Measurements from ENCODE around the gene SCAPER. TPM values are rescaled to one million over a fixed set of nuclear protein-coding genes. Genes with fewer than 3 reads are reported as not detected.

SCAPER gene
- total and polyA plus RNA-seq, 2 of the 4 experiments (the other 2 are of a cell fraction) = 2.9 to 9.7 TPM

DNA sequence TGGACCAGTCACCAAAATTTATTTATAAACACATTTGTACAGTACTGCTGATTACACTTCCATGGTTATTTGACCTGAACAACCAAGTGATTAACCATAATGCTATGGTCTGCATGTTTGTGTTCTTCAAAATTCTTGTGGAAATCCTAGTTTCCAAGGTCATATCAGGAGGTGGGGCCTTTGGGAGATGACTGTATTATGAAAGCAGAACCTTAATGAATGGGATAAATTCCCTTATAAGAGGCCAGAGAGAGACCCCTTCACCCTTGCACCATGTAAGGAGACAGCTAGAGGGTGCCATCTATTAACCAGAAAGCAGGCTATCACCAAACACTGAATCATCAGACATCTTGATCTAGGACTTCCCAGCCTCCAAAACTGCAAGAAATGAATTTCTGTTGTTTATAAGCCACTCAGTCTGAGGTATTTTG is 1.9 kb downstream of the SCAPER start:
- Histone ChIP-seq H3K9me1 (ENCODE audit: insufficient read depth, low read length) (peaks cover 4% of the 10 kb centered on the region; the same call in 1 of the 2 replicates), H2AFZ (replicated peaks; ENCODE audit: low read length, poor library complexity) (no peak overlapping the region), H3K4me1 (ENCODE audit: control insufficient read depth, insufficient read depth, low read length) (peaks cover 10% of the 10 kb centered on the region), H2BK20ac (ENCODE audit: low read depth, low read length) (no peak overlapping the region), H2AK9ac (replicated peaks; ENCODE audit: low read depth, low read length, poor library complexity) (no peak overlapping the region), H2AK5ac (ENCODE audit: low read depth, low read length) (no peak overlapping the region), H2BK15ac (ENCODE audit: low read depth, low read length) (no peak overlapping the region), H4K5ac (ENCODE audit: low read depth, low read length) (no peak overlapping the region), H4K8ac (ENCODE audit: low read depth in 2 of 2, low read length in 2 of 2) (peak overlapping the region in 1 of 2 experiments; percentile 0; a peak in 1 of 4 replicates), H3K9me3 (ENCODE audit: control insufficient read depth, insufficient read depth, low read length) (no peaks in the 10 kb centered on the region), H4K20me1 (ENCODE audit: insufficient read depth, low read length) (peaks cover 6% of the 10 kb centered on the region; the same call in 1 of the 2 replicates), H3K27me3 (ENCODE audit: control insufficient read depth, insufficient read depth, low read length) (no peaks in the 10 kb centered on the region), H3K14ac (replicated peaks; ENCODE audit: low read depth, low read length) (no peak overlapping the region), H3K23ac (ENCODE audit: low read depth, low read length) (no peak overlapping the region), H3K36me3 (ENCODE audit: control insufficient read depth, insufficient read depth, low read length) (no peaks in the 10 kb centered on the region), H3K56ac (ENCODE audit: extremely low read depth, insufficient read depth, low read length) (no peak overlapping the region), H2BK120ac (ENCODE audit: low read depth, low read length) (no peak overlapping the region), H3K27ac (ENCODE audit: insufficient read depth, low read length) (no peak overlapping the region), H3K18ac (ENCODE audit: low read depth, low read length) (no peak overlapping the region), H3K9ac (ENCODE audit: low read depth, low read length) (no peak overlapping the region), H3K79me1 (ENCODE audit: low read depth in 1 of 2, low read length in 2 of 2) (peaks cover 12 to 33% of the 10 kb centered on the region in 2 experiments), H4K91ac (ENCODE audit: insufficient read depth, low read depth, low read length) (no peak overlapping the region), H3K4ac (ENCODE audit: low read depth, low read length) (no peak overlapping the region), H3K4me3 (ENCODE audit: insufficient read depth, low read depth, low read length) (no peak overlapping the region; the same call in 1 of the 2 replicates), H3K4me2 (ENCODE audit: low read depth, low read length) (peak overlapping the region; percentile 63; the same call in 1 of the 2 replicates), H2BK5ac (ENCODE audit: low read depth, low read length, poor library complexity, severe bottlenecking) (peak overlapping the region; percentile 43)
- dilution Hi-C loops (cut with HindIII; ENCODE audit: low sequenced_read_pairs, unreplicated experiment) (no loop called here), intact Hi-C loops (cut with micrococcal nuclease) (no loop called here), in situ Hi-C loops (cut with MboI; ENCODE audit: low sequenced_read_pairs) (no loop called here)
- peak; percentile 62 for ATAC-seq (ENCODE audit: low read depth)
- POLR2A ChIA-PET (ENCODE audit: unreplicated experiment) = interaction anchor here (0.6 kb wide), 1 partner anchor 287 kb away, joined by 3 read pairs; no protein-coding TSS in a partner anchor
- peak; percentile 78 for DNase-seq
- CTCF ChIA-PET = no interaction called here
- no TSS peak for BruUV-seq (replicated peaks)
- TF ChIP-seq NFE2L2 (IDR thresholded peaks at IDR 0.05; ENCODE audit: low read depth, low read length) (no peak), SMC3 (IDR thresholded peaks at IDR 0.05; ENCODE audit: low read depth, low read length) (peak; percentile 4; the same call in 1 of the 2 replicates), ELK1 (IDR thresholded peaks at IDR 0.05; ENCODE audit: borderline replicate concordance, low read depth, low read length) (no peak), CHD1 (IDR thresholded peaks at IDR 0.05; ENCODE audit: low read depth, low read length) (no peak), POLR2A (IDR thresholded peaks at IDR 0.05; ENCODE audit: low read depth, low read length) (no peak), CTCF (conservative IDR thresholded peaks at IDR 0.05; ENCODE audit: low read depth, low read length) (peak; percentile 42), FOS (IDR thresholded peaks at IDR 0.05; ENCODE audit: low read depth, low read length) (no peak), CEBPB (IDR thresholded peaks at IDR 0.05; ENCODE audit: low read depth, low read length) (no peak), RAD21 (IDR thresholded peaks at IDR 0.05; ENCODE audit: low read length) (peak; percentile 48), MXI1 (IDR thresholded peaks at IDR 0.05; ENCODE audit: borderline replicate concordance, low read depth, low read length) (no peak), MAFK (IDR thresholded peaks at IDR 0.05; ENCODE audit: low read depth, low read length) (no peak), BHLHE40 (IDR thresholded peaks at IDR 0.05; ENCODE audit: low read depth, low read length) (no peak), MAZ (IDR thresholded peaks at IDR 0.05; ENCODE audit: borderline replicate concordance, low read depth, low read length) (no peak), RFX5 (IDR thresholded peaks at IDR 0.05; ENCODE audit: low read depth, low read length) (no peak), RCOR1 (IDR thresholded peaks at IDR 0.05; ENCODE audit: insufficient replicate concordance, low read length) (no peak)
- TF ChIP-seq, protein P1, sequence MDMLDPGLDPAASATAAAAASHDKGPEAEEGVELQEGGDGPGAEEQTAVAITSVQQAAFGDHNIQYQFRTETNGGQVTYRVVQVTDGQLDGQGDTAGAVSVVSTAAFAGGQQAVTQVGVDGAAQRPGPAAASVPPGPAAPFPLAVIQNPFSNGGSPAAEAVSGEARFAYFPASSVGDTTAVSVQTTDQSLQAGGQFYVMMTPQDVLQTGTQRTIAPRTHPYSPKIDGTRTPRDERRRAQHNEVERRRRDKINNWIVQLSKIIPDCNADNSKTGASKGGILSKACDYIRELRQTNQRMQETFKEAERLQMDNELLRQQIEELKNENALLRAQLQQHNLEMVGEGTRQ (IDR thresholded peaks at IDR 0.05; ENCODE audit: low read depth, low read length) = no peak
